Measurements from ENCODE around the gene NUFIP1. TPM values are rescaled to one million over a fixed set of nuclear protein-coding genes. Genes with fewer than 3 reads are reported as not detected.
A peak's percentile ranks its signal among the peaks of the same experiment; 100 is the strongest.

The NUFIP1 gene
- total RNA-seq, 4 donors from 2014 or later: 0.88 to 4.0 (median 3.7) TPM

- H3K4me3 ChIP-seq (ENCODE audit: low read depth, poor library complexity, severe bottlenecking): no peak overlapping the region
- TF ChIP-seq POLR2A (IDR thresholded peaks at IDR 0.05) (no peak), CTCF (IDR thresholded peaks at IDR 0.05) (no peak)
- WGBS, 2 donors: 37 to 49% methylated on average over 4 of the region's 4 CpGs
- intact Hi-C loops (cut with DNase I; ENCODE audit: low total_unique reads): no loop called here
- DNase-seq (ENCODE audit: low spot score in 2 of 2): no peak
Measured at GRCh38 chr13:44906230-44906629, 83.0 kb downstream of the NUFIP1 start.

GRCh38 chr13:44905556-44905955, 83.7 kb downstream of the NUFIP1 start:
- no peak overlapping the region for H3K4me3 ChIP-seq (ENCODE audit: low read depth, poor library complexity, severe bottlenecking)
- WGBS, 2 donors: 69 to 77% methylated on average over 5 of the region's 5 CpGs
- TF ChIP-seq CTCF (IDR thresholded peaks at IDR 0.05) (no peak), POLR2A (IDR thresholded peaks at IDR 0.05) (no peak)

GRCh38 chr13:44904967-44905366, 84.3 kb downstream of the NUFIP1 start:
- no peak for TF ChIP-seq CTCF (IDR thresholded peaks at IDR 0.05)
- TF ChIP-seq POLR2A (IDR thresholded peaks at IDR 0.05): no peak
- peak; percentile 50 to 90 for DNase-seq (ENCODE audit: low spot score in 2 of 2)
- WGBS, 2 donors: 59 to 65% methylated on average over 5 of the region's 5 CpGs
- intact Hi-C loops (cut with DNase I; ENCODE audit: low total_unique reads): no loop called here
- H3K4me3 ChIP-seq (ENCODE audit: low read depth, poor library complexity, severe bottlenecking): no peak overlapping the region

More at GRCh38 chr13:44905556-44905955, 83.7 kb downstream of the NUFIP1 start:
- intact Hi-C loops (cut with DNase I; ENCODE audit: low total_unique reads): no loop called here
- DNase-seq (ENCODE audit: low spot score in 2 of 2): no peak

- no peak for TF ChIP-seq POLR2A (IDR thresholded peaks at IDR 0.05)
- no peak for TF ChIP-seq CTCF (IDR thresholded peaks at IDR 0.05)
- WGBS, 2 donors: 48 to 54% methylated on average over 4 of the region's 4 CpGs
- intact Hi-C loops (cut with DNase I; ENCODE audit: low total_unique reads): no loop called here
- peak; percentile 75 to 94 for DNase-seq (ENCODE audit: low spot score in 2 of 2)
- H3K4me3 ChIP-seq (ENCODE audit: low read depth, poor library complexity, severe bottlenecking): no peak overlapping the region
Measured at GRCh38 chr13:44903574-44903985, 85.7 kb downstream of the NUFIP1 start.

- intact Hi-C loops (cut with DNase I; ENCODE audit: low total_unique reads): no loop called here
Measured at GRCh38 chr13:44902738-44903137, 86.5 kb downstream of the NUFIP1 start.

More at GRCh38 chr13:44902738-44903137, 86.5 kb downstream of the NUFIP1 start:
- no peak for TF ChIP-seq POLR2A (IDR thresholded peaks at IDR 0.05)
- no peak for TF ChIP-seq CTCF (IDR thresholded peaks at IDR 0.05)
- H3K4me3 ChIP-seq (ENCODE audit: low read depth, poor library complexity, severe bottlenecking): no peak overlapping the region
- DNase-seq (ENCODE audit: low spot score in 2 of 2): no peak
- WGBS, 2 donors: 95% methylated on average over 6 of the region's 6 CpGs

Measured in lower leg skin (tissue), 4 donors.